ENCODE measurements around the gene FOXL2. TPM values are rescaled to one million over a fixed set of nuclear protein-coding genes. Genes with fewer than 3 reads are reported as not detected.
A peak's percentile ranks its signal among the peaks of the same experiment; 100 is the strongest.

FOXL2 gene
- total and polyA plus RNA-seq, 4 donors, result 0.14 TPM; not detected in 3

GRCh38 chr3:138921316-138922292 lies 25.3 kb downstream of the FOXL2 start:
- Histone ChIP-seq H3K9ac (ENCODE audit: insufficient read depth in 1 of 2, low read length in 2 of 2) (no peak overlapping the region), H3K9me3 (ENCODE audit: control insufficient read depth in 4 of 4, insufficient read depth in 3 of 4, low read length in 3 of 4) (no peaks in the 10 kb centered on the region), H3K4me1 (ENCODE audit: control insufficient read depth in 5 of 5, insufficient read depth in 5 of 5, low read length in 5 of 5) (peaks cover 0 to 3% (median 0%) of the 10 kb centered on the region in 5 donors), H3K27ac (ENCODE audit: low read depth in 1 of 2, low read length in 1 of 2) (peak overlapping the region in 1 of 2 donors; percentile 41), H3K27me3 (ENCODE audit: control insufficient read depth in 3 of 3, insufficient read depth in 3 of 3, low read length in 2 of 3) (no peaks in the 10 kb centered on the region), H3K4me3 (no peak overlapping the region), H3K36me3 (ENCODE audit: control insufficient read depth in 4 of 4, insufficient read depth in 4 of 4, low read length in 4 of 4) (no peaks in the 10 kb centered on the region)
- DNase-seq, result no peak
- peak; percentile 57 for ATAC-seq (ENCODE audit: insufficient read depth, low FRiP score)
- no peak for TF ChIP-seq CTCF (IDR thresholded peaks at IDR 0.05; ENCODE audit: control extremely low read depth, extremely low read depth)
- 82% methylated on average over 8 of the region's 8 CpGs for WGBS, 2 donors

- H3K9ac ChIP-seq (ENCODE audit: insufficient read depth in 1 of 2, low read length in 2 of 2), result no peak overlapping the region
- H3K9me3 ChIP-seq (ENCODE audit: control insufficient read depth in 4 of 4, insufficient read depth in 3 of 4, low read length in 3 of 4), result no peaks in the 10 kb centered on the region
- 74 to 75% methylated on average over 4 of the region's 4 CpGs for WGBS, 2 donors
- no peak for ATAC-seq (ENCODE audit: insufficient read depth, low FRiP score)
- no peak for TF ChIP-seq CTCF (IDR thresholded peaks at IDR 0.05; ENCODE audit: control extremely low read depth, extremely low read depth)
- no peaks in the 10 kb centered on the region for H3K27me3 ChIP-seq (ENCODE audit: control insufficient read depth in 3 of 3, insufficient read depth in 3 of 3, low read length in 2 of 3)
- H3K4me1 ChIP-seq (ENCODE audit: control insufficient read depth in 5 of 5, insufficient read depth in 5 of 5, low read length in 5 of 5), result peaks cover 0 to 5% (median 4%) of the 10 kb centered on the region in 5 donors
- no peak overlapping the region for H3K4me3 ChIP-seq
- H3K27ac ChIP-seq (ENCODE audit: low read depth in 1 of 2, low read length in 1 of 2), result no peak overlapping the region
- no peaks in the 10 kb centered on the region for H3K36me3 ChIP-seq (ENCODE audit: control insufficient read depth in 4 of 4, insufficient read depth in 4 of 4, low read length in 4 of 4)
- no peak for DNase-seq
Observed at GRCh38 chr3:138919325-138919724, 27.6 kb downstream of the FOXL2 start.

GRCh38 chr3:138916824-138917223 lies 30.1 kb downstream of the FOXL2 start:
- no peaks in the 10 kb centered on the region for H3K9me3 ChIP-seq (ENCODE audit: control insufficient read depth in 4 of 4, insufficient read depth in 3 of 4, low read length in 3 of 4)
- DNase-seq (no peak), ATAC-seq (ENCODE audit: insufficient read depth, low FRiP score) (no peak)
- H3K27me3 ChIP-seq (ENCODE audit: control insufficient read depth in 3 of 3, insufficient read depth in 3 of 3, low read length in 2 of 3), result no peaks in the 10 kb centered on the region
- no peak for TF ChIP-seq CTCF (IDR thresholded peaks at IDR 0.05; ENCODE audit: control extremely low read depth, extremely low read depth)
- 31 to 56% methylated on average over 2 of the region's 2 CpGs for WGBS, 2 donors
- no peak overlapping the region for H3K4me3 ChIP-seq
- no peak overlapping the region for H3K27ac ChIP-seq (ENCODE audit: low read depth in 1 of 2, low read length in 1 of 2)
- H3K36me3 ChIP-seq (ENCODE audit: control insufficient read depth in 4 of 4, insufficient read depth in 4 of 4, low read length in 4 of 4), result no peaks in the 10 kb centered on the region
- H3K4me1 ChIP-seq (ENCODE audit: control insufficient read depth in 5 of 5, insufficient read depth in 5 of 5, low read length in 5 of 5), result peaks cover 0 to 5% (median 3%) of the 10 kb centered on the region in 5 donors
- H3K9ac ChIP-seq (ENCODE audit: insufficient read depth in 1 of 2, low read length in 2 of 2), result no peak overlapping the region

All from lung (tissue), 12 donors.